C1 segment of cervical spinal cord (tissue), 14 donors: Measurements from ENCODE around the gene MAGI3.
A peak's percentile ranks its signal among the peaks of the same experiment; 100 is the strongest.
"Not testable (repeated sequence)": the region's sequence is repeated elsewhere in the genome, so short reads cannot be mapped to it uniquely, and the experiment has no call there.

Source experiments
- DNase-seq, 14 donors: peaks; one replicate each; lab custom pipeline; 2025; lab: John Stamatoyannopoulos, UW

The MAGI3 gene

GRCh38 chr1:113684153-113684541 is 293.8 kb downstream of the MAGI3 start:
- DNase-seq = peak in 1 of 14 donors; percentile 84

- DNase-seq = no peak
Observed at GRCh38 chr1:113686891-113687618, 296.7 kb downstream of the MAGI3 start.

- DNase-seq = no peak
Observed at GRCh38 chr1:113691184-113691583, 300.9 kb downstream of the MAGI3 start.

- DNase-seq = no peak
Observed at GRCh38 chr1:113692342-113692741, 302.0 kb downstream of the MAGI3 start.

GRCh38 chr1:113692824-113693431 is 302.6 kb downstream of the MAGI3 start:
- no peak for DNase-seq

GRCh38 chr1:113694910-113695309 is 304.6 kb downstream of the MAGI3 start:
- no peak for DNase-seq

- no peak for DNase-seq
Observed at GRCh38 chr1:113701429-113701828, 311.1 kb downstream of the MAGI3 start.

GRCh38 chr1:113714606-113715269 is 324.4 kb downstream of the MAGI3 start:
- DNase-seq = no peak

GRCh38 chr1:113717506-113717905 is 327.2 kb downstream of the MAGI3 start:
- not testable (repeated sequence) for DNase-seq

- DNase-seq = not testable (repeated sequence)
Observed at GRCh38 chr1:113718621-113719020, 328.3 kb downstream of the MAGI3 start.

- no peak for DNase-seq
Observed at GRCh38 chr1:113721010-113721409, 330.7 kb downstream of the MAGI3 start.

GRCh38 chr1:113732802-113733201 is 342.5 kb downstream of the MAGI3 start:
- no peak for DNase-seq

GRCh38 chr1:113734357-113735055 is 344.2 kb downstream of the MAGI3 start:
- DNase-seq = no peak
